GM19438 (cell line): ENCODE results near the gene MYH11.
"Not testable (repeated sequence)": the region's sequence is repeated elsewhere in the genome, so short reads cannot be mapped to it uniquely, and the experiment has no call there.

ENCODE experiments used
- ATAC-seq: cut with Tn5 transposase; IDR thresholded peaks from one replicate; pipeline ENCODE4 v1.9.1; 2021; ENCODE audit warnings: low read depth; ENCODE audit not compliant: unreplicated experiment

MYH11 gene

DNA sequence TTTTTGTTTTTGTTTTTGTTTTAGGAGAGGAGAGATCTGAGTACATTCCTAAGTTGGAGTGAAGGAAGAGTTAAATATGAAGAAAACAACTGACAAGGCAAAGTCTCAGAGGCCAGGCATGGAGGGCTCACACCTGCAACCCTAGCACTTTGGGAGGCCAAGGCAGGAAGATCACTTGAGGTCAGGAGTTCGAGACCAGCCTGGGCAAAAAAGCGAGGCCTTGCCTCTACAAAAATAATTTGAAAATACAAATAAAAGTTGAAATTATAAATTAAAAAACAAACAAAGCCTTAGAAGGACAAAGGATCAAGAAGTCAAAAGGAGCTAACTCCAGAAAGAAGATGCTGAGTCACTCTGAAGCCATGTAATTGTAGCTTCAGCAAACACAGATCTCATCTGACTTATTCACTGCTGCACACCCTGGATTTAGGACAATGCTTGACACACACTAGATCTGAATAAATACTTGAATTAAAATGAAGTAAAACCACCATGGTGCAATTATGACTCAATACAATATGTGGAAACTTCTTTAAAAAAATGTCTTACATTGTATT, 22.5 kb upstream of the MYH11 start:
- ATAC-seq = no peak

DNA sequence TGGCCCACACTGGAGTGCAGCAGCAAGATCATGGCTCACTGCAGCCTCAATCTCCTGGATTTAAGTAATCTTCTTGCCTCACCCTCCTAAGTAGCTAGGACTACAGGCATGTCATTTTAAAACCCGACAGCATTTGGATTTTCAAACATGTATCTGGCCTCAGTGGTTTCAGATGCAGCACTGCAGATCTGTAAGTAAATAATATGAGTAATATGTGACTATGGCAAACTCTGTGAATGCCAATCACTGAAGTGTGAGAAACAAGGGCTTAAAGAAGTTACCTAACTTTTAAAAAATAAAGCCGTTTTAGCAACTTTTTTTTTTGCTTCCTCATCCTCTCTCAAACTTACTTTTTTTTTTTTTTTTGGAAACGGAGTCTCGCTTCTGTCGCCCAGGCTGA, 19.7 kb upstream of the MYH11 start:
- ATAC-seq = no peak

DNA sequence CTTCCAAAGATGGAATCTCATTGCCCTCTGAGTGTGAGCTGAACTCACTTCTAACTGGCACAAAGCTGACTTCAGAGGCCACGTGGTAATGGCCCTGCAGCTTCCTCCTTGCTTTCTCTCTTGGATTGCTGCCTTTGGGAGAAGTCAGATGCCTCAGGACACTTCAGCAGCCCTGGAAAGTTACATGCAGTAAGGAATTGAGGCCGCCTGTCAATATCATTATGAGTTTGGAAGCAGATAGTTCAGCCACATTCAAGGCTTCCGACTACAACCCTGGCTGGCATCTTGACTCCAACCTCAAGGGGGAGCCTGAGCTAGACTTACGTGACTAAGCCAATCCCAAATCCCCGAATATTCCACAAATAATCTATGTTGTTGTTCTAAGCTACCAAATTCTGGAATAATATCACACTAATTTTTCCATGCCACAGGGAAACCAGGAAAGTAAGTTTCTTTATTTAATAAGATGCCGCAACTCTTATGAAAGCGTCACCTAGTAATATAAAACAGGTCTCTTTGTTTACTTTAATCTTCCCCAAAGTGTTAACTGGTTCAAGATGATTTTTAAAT, 18.0 kb upstream of the MYH11 start:
- ATAC-seq = no peak

DNA sequence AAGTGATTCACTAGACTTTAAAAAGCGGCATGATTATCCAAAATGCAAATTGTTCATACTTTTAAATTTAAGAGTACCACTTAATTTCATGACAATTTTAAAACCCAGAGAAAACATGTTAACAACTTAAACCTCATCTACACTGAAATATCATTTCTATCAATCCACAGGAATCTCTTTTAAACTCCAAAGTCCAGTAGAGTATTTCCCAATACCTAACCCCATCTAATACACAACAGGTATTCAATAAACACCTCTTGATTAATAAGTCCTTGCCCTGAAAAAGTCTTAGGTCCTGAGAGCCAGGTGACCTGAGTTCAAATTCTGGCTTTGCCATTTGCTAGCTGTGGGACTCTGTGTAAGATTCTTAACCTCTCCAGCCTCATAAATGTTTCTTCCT, 16.9 kb upstream of the MYH11 start:
- ATAC-seq = no peak

DNA sequence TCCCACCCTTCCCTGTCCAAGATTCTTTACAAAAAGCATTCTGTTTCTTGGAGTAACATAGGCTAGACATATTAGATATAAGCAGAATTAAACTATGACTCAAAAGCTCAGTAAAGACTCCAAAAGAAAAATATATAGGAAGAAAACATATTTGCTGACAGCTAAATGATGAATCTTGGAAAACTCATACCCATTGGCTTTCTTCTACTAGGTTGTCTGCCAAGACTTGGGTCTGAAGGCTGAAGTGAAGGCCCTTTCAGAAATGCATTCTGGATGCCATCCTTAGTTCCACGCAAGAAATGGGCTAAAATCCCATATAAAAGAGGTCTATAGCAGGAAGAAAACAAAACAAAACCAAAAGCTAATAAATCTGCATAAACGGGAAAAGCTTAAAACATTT, 16.5 kb upstream of the MYH11 start:
- no peak for ATAC-seq

DNA sequence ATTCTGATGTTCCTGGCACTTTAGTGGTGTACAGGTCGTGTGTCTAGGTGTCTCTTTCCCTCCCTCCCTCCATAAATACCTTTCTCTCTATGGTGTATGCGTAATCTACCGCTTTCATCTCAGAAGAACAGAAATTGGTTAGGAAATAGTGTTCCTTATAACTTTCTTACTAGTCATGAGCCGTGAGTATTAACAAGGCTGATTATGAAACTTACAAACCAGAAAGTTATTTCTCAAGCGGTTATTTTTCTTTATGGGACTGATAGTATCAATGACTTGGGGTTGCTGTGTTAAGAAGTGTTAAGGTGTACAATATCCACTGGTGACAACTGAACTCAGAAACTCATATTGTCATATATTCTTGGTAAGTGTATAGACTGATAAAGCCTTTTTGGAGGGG, 13.2 kb upstream of the MYH11 start:
- ATAC-seq = no peak

DNA sequence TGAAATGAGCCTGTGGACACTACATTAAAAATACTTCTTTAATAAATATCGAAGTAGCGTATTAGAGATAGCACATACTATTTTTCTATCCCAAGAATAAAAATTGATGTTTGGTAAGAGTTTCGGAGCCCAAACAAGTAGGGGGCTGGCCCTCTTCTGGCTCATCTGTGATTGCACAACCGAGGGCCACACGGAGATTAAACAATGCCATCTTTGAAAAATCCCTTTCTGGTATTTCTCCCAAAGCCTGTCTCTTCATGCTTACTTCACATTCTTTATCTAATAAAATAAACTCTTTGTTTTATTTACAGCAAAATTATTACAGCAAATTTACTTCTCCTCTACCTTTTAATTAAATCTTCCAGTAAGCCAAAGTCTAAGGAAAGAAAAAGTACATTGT, 9.6 kb upstream of the MYH11 start:
- no peak for ATAC-seq

DNA sequence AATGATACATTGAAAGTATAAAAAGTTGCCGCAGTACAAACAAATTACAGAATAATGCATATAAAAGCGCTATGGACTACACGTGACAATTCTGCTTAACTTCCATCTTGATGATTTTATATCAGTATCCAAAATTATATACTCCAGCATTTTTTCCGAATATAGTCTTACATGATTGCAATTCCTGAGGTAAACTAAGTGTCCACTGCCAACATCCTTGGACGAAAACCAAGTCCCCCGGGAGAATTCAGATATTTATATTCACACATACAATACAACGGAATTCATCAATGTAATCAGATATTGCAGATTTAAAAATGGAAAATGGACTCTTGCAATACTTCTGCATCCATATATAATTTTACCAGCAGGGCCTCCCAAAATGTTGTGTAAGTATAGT, 8.9 kb upstream of the MYH11 start:
- no peak for ATAC-seq

DNA sequence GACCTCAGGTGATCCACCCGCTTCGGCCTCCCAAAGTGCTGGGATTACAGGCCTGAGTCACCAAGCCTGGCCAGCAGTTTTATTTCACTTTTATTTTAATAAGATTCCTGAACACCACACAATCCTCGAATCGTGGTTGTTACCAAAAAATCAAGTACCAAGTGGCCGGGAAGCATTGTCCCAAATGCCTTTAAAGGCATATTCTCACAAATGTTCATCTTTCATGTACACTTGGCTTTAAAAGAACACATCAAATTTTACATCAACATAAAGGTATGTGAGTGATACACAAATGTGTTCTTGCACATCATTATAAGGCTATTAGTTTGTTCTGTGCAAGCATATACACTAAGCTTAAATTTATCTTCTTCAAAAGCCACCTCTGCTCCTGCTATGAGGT, 8.1 kb upstream of the MYH11 start:
- no peak for ATAC-seq

DNA sequence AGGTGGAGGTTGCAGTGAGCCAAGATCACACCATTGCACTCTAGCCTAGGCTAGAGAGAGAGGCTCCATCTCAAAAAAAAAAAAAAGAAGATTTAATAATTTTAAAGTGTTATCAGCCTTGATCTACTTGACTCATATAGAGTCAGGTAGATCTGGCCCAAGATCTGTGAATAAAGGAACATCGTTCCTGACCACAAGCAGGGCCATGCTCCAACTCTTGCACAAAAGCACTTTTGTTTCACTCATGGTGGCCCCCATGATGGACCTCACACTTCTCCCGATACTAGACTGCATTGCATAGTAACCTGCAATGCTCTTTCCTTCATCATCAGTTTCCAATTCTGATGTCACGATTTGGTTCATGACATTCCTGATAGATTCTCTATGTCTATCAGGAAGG, 5.2 kb upstream of the MYH11 start:
- no peak for ATAC-seq

DNA sequence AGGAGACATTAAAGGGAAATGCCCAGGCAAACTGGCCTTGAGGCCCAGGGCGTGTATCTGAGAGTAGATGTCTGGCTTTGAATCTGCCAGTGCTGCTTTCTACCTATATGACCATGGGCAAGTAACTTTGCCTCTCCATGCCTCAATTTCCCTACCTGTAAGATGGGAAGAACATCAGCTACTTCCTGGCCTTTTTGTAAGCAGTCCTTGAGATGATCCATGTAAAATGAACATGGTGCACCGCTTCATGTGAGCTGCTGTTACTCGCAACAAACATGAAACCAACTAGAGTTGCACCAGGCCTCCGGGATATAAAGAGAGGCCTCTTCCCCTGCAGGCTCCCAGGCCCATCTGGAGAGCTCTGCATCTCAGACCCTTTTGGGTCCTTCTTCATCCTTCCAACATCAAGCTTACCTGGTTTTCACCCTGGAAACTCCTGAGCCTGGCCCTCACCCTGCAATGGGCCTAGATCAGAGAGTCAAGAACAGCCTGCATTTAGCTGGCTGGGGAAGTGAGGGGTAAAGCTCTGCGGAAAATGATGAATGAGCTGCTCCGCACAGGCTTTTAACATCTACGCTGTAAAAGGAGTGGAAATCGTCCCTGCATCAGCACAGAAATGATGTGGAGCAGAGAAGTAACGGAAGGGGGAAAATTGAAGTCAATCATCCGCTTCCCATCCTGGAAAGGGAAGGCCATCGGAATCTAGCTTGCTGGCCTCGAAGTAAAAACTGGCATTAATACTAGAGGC, 2.3 kb upstream of the MYH11 start:
- no peak for ATAC-seq

DNA sequence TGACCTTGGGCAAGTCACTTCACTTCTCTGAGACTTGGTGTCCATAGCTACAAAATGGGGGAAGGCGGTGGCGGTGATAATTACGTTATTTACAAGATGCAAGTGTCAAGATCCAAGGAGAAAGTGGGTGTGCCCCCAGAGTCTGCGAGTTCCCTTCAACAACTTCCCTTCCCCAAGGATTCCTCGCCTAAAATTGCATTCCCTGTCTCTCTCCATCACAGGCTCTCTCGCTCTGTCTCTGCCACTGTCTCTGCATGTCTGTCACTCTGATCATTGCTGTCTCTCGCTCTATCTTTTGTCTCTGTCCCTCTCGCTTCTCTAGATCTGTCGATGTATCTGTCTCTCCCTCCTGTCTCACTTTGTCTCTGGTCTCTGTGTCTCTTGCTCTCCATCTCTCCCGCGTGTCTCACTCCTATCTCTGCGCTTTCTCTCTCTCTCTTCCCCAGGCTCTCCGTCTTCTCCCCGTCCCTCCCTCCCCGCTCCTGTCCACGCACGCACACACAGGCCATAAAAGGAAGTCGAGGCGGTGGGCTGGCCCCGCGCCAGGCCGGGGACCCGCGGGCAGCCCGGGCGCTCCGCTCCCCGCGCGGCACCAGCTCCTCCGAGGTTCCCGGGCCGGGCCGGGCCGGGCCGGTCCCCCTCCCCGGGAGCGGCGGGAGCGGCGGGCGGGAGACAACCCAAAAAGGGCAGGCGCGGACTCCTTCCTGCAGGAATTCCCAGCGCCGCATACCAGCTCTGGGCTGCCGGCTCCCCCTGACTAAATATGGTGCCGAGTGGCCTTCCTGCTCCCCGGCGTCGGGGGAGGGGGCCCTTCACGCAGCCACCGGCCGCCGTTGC, 1.1 kb upstream of the MYH11 start:
- no peak for ATAC-seq

DNA sequence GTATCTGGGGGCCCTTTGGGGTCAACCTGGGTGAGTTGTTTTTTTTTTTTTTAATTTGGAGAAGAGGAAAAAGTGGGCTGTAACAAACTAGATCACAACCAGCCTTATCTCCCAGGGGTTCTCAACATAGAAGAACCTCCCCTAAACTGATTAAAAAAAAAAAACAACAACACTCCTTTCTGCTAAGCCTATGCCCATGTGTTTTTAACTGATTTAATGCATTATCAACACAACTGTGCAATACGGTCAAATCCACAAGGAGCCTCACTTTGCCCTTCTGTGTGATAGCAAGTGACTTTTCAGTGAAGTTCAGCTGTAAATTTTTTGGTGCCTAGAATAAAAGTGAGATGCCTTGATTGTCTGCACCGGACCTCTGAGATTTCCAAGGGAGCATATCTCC, 646 bp downstream of the MYH11 start:
- no peak for ATAC-seq

DNA sequence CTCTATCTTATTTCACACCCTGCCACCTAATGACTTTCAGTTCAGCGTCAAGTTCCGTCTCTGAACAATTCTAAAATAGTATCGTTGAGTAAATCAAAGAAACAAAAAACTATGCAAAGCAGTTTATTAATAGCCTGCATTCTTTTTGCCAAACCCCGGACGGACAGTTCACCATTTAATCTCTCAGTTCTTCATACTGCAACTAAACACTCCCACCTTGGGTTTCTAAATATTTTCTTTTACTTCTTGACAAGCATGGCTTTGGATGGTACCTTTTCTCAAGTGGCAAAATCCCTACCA, 1.2 kb downstream of the MYH11 start:
- ATAC-seq = peak; percentile 73

DNA sequence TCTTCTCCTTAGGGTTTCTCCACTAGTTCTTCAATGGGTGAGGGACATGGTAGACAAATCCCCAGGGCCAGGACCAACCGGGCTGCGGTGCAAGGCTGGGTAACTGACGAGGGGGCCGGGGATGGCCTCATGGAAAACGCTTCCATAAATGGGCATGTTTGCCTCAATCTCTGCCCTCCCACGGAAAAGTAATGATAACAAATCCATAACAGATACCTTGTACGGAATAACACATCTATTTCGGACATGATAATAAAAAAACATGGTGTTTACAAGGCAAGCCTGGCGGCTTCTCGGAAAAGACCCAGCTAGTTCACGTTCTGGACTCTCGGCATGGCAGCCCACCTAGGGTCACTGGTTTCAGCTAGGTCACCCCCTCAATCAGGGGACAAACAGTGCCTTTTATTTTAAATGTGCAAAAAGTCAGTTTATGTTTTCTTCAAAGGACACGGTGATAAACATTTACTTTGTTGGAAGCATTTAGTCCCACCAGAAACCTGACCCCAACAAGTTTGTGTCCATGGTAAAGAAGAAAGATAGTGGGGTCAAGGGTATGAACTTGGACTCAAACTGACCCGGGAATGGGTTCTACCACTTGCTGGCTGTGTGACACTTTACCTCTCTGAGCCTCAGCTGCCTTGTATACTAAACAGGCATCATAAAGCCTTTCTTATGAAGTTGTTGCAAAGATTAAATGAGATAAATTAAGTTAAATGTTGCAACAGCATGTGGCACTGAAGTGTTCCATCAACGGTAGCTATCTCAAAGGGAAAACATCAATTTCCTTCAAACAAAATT, 1.7 kb downstream of the MYH11 start:
- ATAC-seq = no peak

DNA sequence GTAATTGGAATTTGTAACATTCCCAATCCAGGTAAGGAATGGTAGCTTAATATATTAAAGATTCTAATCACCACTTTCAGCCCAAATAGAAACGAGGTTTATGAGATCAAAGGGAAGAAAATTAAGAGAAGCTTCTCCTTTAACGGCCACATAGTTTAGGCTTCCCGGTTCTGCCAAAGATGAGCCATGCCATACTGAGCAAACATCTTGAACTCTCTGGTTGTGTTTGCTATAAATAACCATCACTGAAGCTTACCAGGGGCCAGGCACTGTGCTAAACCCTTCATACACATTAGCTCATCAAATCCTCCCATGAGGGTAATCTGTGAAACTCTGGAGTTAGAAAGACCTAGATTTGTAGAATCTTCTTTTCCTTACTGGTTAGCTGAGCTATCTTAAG, 2.8 kb downstream of the MYH11 start:
- no peak for ATAC-seq

DNA sequence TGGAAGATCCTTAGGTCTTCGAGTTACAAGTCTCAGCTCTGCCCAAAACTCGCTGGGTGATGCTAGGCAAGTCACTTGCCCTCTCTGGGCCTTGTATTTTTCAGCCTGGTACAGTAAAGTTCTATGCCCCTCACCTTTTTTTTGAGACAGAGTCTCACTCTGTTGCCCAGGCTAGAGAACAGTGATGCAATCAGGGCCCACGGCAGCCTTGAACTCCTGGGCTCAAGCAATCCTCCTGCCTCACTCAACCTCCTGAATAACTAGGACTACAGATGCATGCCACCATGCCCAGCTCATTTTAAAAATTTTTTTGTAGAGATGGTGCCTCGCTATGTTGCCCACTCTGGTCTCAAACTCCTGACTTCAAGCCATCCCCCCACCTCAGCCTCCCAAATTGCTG, 3.8 kb downstream of the MYH11 start:
- ATAC-seq = no peak

DNA sequence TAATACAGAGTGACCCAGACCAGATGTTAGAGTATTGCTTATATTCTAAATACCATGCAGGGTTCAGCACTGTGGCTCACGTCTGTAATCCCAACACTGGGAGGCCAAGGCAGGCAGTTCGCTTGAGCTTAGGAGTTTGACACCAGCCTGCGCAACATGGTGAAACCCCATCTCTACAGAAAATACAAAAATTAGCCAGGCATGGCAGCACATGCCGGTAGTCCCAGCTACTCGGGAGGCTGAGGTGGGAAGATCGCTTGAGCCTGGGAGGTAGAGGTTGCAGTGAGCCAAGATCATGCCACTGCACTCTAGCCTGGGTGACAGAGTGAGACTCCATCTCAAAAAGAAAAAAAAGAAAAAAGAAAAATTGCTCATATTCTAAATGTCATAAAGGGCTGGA, 6.3 kb downstream of the MYH11 start:
- not testable (repeated sequence) for ATAC-seq

DNA sequence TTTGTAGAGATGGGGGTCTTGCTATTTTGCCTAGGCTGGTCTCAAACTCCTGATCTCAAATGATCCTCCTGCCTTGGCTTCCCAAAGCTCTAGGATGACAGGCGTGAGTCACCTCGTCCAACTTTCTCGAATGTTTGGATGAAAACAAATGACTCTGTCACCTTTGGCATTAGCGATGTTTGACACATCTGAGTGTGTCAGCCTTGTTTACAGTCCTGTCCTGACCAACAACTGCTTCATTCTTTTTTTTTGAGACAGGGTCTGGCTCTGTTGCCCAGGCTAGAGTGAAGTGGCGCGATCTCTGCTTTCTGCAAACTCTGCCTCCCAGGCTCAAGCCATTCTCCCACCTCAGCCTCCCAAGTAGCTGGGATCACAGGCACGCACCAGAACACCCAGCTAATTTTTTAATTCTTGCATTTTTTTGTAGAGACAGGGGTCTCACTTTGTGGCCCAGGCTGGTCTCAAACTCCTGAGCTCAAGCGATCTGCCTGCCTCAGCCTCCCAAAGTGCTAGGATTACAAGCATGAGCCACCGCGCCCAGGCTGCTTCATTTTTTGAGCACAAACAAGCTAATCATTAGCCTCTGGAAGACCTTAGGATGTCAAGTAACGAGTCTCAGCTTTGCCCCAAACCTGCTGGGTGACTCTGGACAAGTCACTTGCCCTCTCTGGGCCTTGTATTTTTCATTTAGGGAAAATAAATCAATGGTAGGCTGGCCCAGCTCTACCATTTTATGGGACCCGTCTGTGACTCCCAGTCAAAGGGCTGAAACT, 7.4 kb downstream of the MYH11 start:
- no peak for ATAC-seq

DNA sequence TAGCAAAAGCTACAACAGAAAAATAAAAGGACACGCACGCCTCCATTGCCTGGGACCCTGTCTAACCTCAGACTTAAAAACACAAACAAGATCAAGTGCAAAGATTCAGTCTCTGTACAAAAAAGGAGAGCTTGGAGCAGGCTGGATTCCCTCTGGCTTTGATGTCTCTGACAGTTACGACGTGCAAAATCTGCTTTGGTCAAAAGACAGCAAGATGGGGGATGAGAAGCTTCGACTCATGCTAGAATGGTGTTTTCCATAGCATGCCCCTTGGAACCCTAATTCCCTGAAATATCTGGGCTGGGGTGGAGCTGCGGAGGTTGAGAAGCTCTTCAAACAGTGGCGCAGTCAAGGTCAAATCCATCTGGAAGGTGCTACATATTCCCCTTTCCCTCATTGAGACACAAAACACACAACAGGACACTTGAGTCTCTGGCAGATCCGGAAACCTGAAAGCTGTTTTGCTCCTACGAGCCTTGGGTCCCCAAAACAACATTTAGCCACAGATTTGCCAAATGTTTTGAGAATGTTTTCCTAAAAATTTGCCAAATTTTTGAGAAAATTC, 9.1 kb downstream of the MYH11 start:
- no peak for ATAC-seq
